Fibroblast of gingiva (primary cell): ENCODE results near the gene DBN1.

Source experiments
- DNase-seq: peaks from one replicate; pipeline ENCODE4 v3.0.0-alpha.2; 2011; ENCODE audit warnings: low read depth

DBN1 gene

DNA sequence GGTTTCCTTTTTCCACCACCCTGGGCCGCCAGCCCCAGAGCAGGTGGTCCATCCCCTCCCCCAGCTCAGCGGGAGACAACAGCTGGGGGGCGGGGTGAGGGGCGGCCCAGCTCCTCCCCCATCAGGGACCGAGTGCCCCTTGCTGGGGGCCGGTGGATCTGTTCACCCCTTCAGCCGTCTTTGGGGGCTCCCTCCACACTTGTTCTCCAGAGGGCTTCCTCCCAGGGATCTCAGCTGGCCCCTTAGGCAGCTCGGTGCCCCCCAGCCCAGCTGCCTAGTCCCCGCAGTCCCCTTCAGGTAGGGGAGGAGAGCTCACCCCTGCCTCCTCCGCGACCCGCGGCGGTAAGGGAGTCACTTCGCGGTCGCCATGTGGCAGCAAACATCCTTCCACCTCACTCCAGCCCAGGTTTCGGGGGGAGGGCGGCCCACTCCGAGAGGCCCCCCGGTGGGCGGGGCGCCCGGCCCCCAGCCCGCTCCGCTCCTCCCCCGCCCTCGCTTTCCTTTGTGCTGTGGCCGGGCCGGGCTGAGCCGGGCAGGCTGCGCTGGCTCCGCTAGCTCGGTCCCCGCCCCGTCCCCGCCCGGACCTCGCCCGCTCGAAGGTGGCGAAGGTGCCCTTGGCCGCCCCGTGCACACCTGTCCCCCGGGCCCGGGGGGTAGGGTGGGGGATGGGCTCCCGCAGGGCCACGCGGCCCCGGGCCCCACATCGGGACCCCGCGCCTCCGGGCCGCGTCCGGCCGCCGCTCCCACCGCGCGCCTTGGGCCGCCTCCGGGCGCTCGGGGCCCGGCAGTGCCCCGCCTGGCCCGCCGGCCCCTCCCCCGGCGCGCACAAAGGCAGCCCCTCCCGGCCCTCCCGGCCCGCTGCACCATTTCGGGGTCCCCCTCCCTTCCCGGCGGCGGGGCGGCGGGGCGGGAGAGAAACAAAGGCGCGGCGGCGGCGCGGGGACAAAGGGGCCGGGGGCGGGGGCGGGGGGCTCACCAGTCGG lies 683 bp downstream of the DBN1 start:
- no peak for DNase-seq

DNA sequence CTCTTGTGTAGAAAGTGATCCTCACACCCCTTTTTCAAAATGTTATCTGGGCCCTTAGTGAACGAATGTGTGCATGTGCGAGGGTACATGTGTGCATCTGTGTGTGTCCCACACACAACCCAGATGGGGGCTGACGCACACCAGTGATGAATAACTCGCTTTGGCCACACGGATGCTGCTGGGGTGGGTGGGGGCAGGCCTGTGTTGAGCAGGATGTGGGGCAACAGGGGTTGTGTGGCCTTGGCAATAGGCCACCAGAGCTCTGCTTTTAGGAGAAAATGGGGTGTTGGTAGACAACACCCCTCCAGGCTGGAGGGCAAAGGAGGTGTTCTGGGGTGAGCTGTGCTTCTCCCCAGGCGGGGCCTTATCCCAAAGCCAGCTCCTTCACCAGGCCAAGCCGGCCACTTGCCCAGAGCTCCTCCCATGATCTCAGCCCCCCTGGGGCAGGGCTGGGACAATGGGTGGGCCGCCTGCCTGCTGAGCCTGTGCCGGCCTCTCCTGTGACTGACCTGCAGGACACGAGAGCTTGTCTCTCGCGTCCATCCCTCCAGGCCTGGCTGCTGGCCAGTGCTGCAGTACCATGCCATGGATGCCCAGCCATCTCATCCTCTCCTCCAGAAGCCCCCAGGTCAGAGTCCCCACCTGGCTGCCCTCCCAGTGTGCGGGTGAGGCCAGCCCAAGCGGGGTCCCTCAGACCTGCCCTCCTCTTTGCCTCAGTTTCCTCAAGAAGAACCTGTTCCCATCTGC lies 1.7 kb downstream of the DBN1 start:
- peak; percentile 42 for DNase-seq

DNA sequence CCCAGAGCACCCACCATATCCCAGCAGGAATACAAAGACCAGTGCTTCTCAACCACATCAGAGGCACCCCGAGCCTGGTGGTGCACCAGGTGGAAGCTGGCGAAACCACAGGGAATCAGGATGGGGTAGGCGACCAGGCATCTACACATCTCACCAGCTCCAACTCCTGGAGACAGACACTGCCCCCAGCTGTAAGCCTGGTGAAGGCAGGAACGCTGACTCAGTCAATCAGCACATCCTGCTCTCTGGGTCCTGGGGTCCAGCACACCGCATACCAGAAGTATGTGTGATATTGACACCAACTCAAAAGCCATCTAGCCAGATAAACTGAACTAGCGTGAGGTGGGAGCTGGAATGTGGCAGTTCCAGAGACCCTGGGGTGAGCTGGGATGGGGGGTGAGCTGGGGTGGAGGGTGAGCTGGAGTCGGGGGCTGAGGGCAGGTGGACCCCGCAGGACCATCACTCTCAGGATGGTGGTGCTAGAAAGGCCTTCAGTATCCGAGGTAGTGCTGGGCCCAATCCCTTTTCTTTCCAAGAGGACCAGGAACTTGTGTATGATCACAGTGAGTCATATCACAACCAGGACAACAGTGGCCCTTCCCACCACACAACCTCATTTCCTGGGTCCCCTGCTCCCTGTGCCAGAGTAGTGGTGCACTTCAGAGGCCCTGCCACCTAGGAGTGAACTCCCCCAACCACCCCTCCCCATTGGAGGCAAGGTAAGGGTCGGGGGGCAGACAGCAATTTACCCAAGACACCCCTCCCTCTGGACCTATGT lies 2.5 kb downstream of the DBN1 start:
- no peak for DNase-seq

DNA sequence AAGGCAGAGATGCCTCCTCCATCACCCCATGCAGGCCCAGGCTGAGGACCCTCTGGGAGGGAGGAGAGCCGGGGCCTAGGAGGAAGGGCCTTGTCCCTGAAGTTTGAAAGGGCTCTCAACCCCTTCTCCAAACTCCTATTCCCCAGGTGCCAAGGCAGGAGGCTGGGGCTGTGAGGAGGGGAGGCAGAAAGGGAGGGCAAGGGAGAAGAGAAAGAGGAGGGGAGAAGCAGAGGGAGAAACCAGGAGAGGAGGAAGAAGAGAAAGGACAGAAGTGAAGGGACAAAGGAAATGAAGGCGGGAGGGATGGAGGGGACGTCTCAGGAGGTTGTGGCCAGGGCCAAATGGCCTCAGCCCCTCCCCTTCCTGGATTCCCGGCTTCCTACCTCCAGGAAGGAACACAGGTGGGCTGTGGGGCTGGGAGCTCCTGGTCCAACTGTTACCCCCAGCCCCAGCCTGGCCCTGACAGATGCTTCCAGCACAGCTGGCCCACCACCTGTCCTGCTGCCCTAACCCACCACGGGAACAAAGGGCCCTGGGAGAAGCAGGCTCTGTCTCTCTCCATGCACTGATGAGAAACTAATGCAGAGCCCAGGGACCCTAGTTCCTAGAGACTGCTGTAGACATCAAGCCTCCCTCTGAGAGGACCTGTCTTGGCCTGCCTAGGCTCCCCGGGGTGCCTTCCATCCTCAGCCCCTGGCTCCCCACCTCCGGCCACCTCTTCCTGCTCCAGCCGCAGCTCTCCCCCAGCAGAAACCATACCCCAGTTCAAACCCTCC lies 3.5 kb downstream of the DBN1 start:
- DNase-seq: no peak

DNA sequence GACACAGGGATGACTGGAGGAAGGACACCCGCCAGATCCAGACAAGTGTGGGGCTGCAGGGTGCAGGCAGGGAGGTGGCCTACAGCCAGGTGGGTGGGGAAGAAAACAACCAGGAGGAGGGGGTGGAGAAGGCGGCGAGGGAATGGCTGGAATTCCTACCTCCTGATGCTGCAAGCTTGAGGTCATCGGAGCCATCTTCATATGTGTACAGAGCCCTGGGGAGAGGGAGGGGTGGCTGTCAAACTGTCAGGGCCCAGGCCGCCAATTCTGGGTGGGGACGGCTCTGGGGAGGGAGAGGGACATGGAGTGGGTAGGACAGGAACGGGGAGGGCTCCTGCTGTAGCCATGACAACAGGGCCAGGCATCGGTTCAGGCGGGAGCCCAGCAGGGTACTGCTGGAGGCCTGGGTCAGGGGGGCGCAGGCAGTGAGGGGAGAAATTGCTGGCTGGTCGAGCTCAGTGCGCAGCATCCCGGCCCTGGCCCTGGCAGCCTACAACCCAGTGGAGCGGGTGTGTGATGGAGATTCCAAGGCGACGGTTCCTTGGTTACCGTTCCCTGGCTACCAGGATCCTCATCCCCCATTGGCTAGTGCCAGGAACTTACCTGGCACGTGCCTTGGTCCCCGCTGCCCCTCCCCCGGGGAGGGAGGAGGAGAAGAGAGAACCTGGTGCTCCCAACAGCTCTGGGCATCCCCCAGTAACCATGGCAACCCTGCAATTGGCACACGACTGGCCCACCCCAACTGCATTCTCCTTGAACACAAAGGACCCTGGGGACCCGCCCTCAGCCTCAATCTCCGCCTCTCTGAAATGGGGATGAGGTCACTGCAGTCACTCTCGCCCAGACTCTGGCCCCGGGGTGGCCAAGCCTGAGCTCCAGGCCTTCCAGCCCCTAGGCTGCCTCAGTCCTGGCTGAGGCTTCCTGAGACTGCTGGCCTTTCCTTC lies 4.5 kb downstream of the DBN1 start:
- DNase-seq: no peak

DNA sequence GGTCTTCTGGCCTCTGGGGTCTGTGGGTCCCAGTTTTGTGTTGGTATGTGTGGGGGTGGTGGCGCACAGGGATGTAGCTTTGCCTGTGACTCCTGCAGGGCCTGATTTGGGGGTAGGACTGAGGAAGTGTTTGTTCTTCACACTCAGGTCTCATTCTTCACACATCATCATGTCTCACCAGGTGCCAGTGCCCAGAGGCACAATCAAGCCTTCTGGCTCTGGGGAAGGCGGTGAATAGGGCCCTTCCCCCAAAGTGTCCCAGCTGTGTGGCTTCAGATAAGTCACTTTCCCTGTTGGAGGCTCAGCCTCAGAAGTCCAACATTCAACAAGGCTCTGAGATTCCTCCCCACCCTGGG lies 5.1 kb downstream of the DBN1 start:
- no peak for DNase-seq

DNA sequence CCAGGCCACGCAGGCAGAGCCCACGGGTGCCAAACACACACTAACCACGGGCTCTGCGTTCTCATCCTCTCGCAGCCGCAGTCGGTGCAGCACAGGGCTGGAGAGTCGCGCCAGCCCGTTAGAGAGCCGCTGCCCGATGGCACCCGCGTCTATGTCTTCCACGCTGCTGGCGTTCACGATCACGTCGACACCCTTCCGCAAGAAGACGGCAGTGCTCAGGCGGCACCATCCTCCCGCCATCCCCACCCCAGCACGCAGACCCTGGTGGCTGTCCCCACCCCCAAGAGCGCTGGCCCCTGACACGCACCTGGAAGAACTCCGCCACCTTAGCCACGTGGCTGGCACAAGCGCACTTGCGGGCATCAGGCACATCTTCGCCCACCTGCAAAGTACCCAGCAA lies 6.0 kb downstream of the DBN1 start:
- DNase-seq: no peak

DNA sequence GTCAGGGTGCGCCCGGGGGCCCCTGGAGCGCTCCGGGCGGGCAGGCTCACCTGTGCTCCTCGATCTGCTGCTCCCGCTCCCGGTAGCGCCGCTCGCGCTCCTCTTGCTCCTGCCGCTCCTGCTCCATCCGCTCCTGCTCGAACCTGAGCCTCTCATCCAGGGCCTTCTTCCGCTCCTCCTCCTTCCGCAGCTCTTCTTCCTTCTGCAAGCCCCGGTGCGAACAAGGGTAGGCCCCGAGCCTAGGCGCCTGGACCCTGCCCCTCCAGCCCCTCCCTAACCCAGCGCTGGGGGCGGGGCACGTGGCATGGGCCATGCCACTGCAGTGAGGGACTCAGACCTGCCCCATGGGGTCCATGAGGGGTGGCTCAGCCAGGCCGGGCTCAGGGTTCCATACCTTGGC lies 6.6 kb downstream of the DBN1 start:
- DNase-seq: no peak

DNA sequence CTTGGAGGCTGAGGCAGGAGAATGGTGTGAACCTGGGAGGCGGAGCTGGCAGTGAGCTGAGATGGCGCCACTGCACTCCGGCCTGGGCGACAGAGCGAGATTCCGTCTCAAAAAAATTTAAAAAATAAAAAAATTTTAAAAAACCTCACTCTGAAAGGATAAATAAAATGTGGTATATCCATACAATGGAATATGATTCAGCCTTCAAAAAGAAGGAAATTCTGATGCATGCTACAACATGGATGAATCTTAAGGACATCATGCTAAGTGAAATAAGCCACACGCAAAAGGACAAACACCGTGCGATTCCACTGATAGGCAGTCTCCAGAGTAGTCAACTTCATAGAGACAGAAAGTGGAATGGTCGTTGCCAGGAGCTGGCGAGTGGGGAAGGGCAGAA lies 8.4 kb downstream of the DBN1 start:
- no peak for DNase-seq

DNA sequence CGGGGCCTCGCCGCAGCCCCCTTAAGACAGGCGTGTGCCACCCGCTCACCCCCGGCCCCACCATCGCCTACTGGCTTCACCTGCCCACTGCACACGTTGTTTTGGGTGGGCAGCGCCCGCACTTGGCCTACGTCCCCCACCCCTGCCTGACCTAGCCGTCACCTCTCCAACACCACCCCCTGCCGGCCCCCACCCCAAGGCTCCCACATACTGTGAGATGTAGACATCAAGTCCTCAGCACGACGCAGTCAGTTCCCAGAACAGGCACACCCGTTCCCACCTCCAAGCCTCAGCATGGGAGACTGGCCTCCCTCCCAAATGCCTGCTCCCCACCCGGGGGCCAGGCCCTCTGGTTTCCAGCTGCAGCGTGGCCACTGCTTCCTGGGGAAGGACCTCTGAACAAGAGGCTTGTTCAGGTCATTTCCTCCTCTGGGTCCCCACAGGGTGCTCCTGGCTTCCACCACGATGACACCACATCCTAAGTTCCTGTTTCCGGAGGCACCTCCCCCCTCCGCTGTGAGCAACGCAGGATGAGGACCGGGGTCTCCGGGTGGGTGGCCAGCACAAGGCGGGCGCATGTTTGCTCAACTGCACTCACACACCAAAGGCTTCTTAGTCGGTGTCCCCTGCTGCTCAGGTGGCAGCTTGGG lies 11.3 kb downstream of the DBN1 start:
- DNase-seq: no peak

DNA sequence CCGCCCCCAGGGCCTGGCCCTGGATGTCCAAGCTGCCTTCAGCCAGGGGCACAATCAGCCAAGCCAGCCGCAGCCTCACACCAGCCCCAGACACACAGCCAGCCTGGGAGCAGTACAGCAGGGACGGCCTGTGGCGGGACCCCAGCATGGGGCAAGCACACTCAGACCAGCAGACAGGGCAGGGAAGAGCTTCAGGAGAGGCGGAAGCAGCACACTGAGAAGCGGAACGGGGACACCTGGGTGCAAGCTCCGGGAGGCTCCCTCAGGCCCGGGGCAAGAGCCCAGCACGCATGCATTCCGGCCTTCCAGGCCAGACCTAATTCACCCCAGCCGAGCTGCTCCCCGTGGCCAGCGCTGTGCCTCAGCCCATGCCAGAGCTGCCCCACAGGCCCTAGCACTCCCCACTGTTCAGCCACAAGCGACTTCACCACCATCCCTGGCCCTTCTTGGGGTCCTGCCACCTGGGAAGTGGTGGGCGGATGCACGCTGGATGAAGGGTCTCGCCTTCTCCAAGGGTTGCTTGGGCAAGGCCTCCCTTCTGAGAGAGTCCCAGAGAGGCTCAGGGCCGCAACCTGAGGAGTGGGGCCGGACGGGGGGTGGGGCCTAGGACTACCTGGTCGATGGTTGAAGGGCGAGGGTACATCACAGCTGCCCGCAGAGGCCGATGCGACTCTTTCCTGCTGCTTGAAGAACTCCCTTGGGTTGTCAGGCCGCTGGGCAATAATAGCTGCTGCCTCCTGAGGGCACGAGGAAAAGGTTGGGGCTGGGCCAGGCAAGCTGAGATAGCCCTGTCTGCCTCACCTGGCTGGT lies 13.4 kb downstream of the DBN1 start:
- DNase-seq: no peak

DNA sequence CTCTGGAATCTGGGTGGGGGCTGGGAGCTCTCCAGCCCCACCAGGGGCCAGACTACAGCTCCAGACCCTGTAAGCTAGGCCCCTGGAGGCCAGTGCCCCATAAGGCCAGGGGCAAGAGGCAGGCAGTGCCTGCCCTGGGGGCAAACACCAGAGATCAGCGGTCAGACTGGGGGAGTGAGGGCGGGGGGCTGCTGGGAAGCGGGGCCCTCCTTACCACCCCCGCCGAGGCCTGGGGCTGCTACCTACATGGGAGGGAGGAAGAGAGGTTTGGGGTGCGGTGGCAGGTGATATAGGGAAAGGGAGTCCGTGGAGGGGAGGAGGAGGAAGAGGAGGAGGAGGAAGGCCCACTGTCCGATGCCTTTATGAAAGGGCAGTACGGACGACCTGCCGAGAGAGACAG lies 14.1 kb downstream of the DBN1 start:
- DNase-seq: no peak

DNA sequence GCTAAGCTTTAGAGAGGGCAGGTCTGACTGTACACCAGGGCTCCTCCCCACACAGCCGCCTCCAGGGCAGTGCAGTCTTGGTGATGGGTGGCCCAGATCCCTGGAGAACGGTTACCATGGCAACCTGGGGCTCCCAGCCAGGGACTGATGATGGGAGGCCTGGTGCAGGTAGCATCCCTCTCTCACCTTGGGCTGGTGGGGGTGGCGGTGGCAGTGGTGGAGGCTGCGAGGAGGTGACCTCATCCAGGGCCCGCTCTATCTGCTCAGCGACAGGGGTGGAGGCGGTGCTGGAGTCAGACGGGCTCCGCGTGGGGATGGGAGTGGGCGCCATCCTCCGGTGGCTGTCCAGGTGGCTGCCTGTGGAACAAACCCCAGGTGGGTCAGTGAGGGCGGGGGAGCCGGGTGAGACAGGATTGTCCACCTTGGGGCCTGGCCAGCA lies 14.5 kb downstream of the DBN1 start:
- DNase-seq: no peak

DNA sequence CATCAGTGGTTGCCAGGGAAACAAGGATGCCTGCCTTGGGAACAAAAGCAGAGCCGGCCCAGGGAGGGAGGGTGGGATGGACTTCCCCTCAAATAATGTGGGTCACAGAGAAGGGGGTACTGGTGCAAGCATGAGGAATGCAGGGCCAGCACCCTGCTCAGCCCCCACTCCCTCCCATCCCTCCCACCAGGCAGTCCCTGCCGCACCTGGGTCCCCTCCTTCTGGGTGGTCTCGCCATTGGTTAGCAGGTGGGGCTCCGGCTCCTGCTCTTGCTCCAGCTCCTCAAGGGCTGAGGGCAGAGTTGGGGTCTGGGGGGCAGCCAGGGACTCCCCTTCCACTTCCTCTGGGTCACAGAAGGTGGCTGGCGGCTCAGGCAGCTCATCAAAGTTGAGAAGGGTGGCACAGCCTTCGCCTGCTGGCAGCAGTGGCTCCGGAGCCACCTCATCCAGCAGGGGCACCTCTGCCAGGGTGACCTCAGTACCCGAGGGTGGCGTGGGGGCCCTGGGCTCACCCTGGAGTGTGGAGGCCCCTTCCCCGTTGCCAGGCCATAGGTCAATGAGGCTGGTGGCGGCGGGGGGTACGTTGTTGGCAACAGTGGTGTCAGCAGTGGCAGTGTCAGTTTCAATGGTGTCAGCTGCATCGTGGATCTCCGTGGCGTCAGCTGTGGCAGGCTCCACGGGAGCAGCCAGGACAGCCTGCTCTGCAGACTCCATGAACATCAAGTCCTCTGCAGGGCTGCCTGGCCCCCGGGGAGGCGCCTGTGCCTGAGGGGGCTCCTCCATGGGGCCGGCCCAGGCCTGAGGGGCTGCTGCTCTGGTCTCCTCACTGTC lies 15.4 kb downstream of the DBN1 start:
- no peak for DNase-seq

DNA sequence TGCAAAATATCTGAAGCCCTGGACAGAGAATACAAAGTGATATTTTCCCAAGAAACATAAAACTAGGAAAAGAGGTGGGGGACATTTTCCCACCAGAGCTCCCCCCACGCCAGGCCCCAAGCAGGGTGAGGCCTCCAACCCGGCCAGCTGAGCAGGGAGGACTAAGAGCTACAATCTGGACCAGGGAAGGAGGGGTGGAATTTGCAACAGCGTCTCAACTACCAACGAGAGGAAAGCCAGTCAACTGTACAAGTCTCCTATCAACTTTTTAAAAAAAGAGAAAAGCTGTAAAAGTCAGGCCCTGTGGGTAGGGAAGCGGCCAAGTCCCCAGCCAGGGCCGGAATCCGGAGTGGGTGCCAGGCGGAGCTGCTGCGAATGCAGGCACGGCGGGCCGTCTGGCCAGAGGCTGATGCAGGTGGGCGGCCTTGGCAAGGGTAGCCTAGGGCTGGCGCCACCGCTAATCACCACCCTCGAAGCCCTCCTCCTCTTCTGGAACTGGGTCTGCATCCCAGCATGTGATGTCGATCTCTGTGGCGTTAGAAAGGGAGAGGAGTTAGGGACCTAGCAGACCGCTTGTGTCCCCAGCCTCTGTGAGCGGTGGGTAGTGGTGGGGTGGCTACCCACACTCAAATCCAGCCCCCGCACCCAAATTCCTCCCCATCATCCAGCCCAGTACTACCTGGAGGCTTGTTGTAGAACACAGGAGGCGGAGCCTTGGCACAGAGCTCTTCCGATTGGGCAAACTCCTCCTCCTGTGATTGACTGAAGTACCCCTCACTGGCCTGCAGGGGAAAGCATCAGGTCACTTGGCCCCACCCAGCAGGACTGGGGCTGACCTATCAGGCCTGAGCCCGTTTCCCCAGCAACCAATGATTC lies 16.2 kb downstream of the DBN1 start:
- peak; percentile 96 for DNase-seq

DNA sequence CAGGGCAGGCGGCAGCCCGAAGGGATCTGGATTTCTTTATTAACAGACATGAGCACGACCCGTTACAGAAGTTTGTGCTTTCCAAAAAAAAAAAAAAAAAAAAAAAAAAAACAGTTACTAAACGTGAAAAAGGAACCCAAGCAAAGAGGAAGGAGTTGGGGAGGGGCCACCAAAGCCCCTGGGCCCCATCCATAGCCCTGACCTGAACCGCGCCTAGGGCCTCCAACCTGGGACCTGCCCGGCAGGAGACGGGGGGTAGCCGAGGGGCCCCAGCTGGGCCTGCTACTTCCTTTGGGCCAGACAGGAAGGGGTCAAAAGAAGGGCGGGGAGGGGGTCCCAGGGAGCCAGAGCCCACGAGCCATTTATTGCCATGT lies 16.9 kb downstream of the DBN1 start:
- no peak for DNase-seq
